ENCODE measurements around the gene EXTL2. TPM values are rescaled to one million over a fixed set of nuclear protein-coding genes. Genes with fewer than 3 reads are reported as not detected.

Gene EXTL2
- total RNA-seq, 1 experiment from 2014 or later, result 21.1 TPM

DNA sequence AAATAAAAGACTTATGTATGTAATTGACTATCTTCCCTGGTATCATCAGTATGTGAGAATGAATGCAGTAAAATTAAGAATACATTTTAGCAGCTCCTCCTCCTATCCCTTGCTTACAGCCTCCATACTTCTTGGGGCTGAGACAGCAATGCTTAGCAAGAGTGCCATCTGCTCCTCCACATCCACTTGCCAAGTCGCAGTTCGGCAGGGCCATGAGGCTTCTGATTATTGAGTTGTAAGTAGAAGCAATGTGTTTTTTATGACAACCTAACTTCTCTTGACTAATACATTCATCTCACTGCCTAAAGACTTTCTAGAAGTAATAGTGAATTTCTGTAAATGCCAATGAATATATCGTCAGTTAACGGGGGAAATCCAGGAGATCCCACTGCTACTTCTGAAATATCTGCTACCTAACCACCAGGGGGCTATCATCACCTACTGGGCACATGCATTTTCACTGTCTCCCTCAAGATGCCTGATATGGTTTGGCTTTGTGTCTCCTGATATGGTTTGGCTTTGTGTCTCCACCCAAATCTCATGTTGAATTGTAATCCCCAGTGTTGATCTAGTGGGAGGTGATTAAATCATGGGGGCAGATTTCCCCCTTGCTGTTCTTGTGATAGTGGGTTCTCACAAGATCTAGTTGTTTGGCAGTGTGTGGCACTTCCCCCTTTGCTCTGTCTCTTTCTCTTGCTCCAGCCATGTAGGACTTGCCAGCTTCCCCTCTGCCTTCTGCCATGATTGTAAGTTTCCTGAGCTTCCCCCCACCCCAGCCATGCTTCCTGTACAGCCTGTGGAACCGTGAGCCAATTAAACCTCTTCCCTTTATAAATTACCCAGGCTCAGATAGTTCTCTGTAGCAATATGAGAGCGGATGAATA is 59.6 kb downstream of the EXTL2 start:
- BruUV-seq (replicated peaks), result no TSS peak
- Histone ChIP-seq H3K9ac (ENCODE audit: low read length) (no peak overlapping the region), H3K27me3 (ENCODE audit: insufficient read depth, low read length) (no peaks in the 10 kb centered on the region), H3K9me3 (ENCODE audit: control insufficient read depth in 1 of 2, insufficient read depth in 1 of 2, low read depth in 1 of 2, low read length in 2 of 2) (no peaks in the 10 kb centered on the region), H3K27ac (ENCODE audit: low read depth, low read length) (no peak overlapping the region), H3K9me2 (ENCODE audit: insufficient read depth) (no peaks in the 10 kb centered on the region), H3K36me3 (ENCODE audit: control insufficient read depth in 1 of 2, insufficient read depth in 2 of 2, low read length in 2 of 2) (no peaks in the 10 kb centered on the region), H3K4me2 (ENCODE audit: low read length) (no peak overlapping the region), H2AFZ (ENCODE audit: low read depth, low read length, poor library complexity, severe bottlenecking) (no peak overlapping the region), H4K20me1 (ENCODE audit: insufficient read depth) (no peaks in the 10 kb centered on the region), H3K4me3 (replicated peaks in 1 of 2; ENCODE audit: low read depth in 1 of 2, low read length in 2 of 2) (no peak overlapping the region), H3K4me1 (ENCODE audit: control insufficient read depth in 1 of 2, insufficient read depth in 2 of 2, low read length in 2 of 2) (no peaks in the 10 kb centered on the region), H3K79me2 (ENCODE audit: insufficient read depth, low read length) (no peaks in the 10 kb centered on the region)
- RAD21 ChIA-PET (ENCODE audit: low non-redundant PET in 1 of 2, low total read pairs in 2 of 2, uncharacterized antibody in 2 of 2, unreplicated experiment in 2 of 2), result no interaction called here
- peak; percentile 95 for ATAC-seq
- DNase-seq (ENCODE audit: low read depth, low spot score), result peak; percentile 29
- intact Hi-C loops (cut with micrococcal nuclease), result loop anchor here (2.0 kb wide), 1 partner anchor 32 kb away; no protein-coding TSS in a partner anchor
- CTCF ChIA-PET, result interaction anchor here (1.5 kb wide), 1 partner anchor 34 kb away, joined by 3 read pairs; no protein-coding TSS in a partner anchor
- TF ChIP-seq ELF1 (IDR thresholded peaks at IDR 0.05; ENCODE audit: borderline replicate concordance, low read depth) (no peak), RAD21 (IDR thresholded peaks at IDR 0.05; ENCODE audit: low read depth) (peak; percentile 47), POLR2A (IDR thresholded peaks at IDR 0.05; ENCODE audit: borderline replicate concordance, extremely low read depth, insufficient read depth, insufficient read length) (no peak)
- TF ChIP-seq, protein P1, sequence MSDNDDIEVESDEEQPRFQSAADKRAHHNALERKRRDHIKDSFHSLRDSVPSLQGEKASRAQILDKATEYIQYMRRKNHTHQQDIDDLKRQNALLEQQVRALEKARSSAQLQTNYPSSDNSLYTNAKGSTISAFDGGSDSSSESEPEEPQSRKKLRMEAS (IDR thresholded peaks at IDR 0.05), result peak; percentile 33; the same call in 1 of the 2 replicates
- TF ChIP-seq, protein P2, sequence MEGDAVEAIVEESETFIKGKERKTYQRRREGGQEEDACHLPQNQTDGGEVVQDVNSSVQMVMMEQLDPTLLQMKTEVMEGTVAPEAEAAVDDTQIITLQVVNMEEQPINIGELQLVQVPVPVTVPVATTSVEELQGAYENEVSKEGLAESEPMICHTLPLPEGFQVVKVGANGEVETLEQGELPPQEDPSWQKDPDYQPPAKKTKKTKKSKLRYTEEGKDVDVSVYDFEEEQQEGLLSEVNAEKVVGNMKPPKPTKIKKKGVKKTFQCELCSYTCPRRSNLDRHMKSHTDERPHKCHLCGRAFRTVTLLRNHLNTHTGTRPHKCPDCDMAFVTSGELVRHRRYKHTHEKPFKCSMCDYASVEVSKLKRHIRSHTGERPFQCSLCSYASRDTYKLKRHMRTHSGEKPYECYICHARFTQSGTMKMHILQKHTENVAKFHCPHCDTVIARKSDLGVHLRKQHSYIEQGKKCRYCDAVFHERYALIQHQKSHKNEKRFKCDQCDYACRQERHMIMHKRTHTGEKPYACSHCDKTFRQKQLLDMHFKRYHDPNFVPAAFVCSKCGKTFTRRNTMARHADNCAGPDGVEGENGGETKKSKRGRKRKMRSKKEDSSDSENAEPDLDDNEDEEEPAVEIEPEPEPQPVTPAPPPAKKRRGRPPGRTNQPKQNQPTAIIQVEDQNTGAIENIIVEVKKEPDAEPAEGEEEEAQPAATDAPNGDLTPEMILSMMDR (IDR thresholded peaks at IDR 0.05 in 2 of 3, conservative IDR thresholded peaks at IDR 0.05 in 1 of 3; ENCODE audit: borderline replicate concordance in 1 of 3, insufficient read depth in 1 of 3, low read depth in 2 of 3, low read length in 2 of 3), result peak; percentile 33 to 68 (median 67); a peak in 5 of 6 replicates
- TF ChIP-seq, protein P3, sequence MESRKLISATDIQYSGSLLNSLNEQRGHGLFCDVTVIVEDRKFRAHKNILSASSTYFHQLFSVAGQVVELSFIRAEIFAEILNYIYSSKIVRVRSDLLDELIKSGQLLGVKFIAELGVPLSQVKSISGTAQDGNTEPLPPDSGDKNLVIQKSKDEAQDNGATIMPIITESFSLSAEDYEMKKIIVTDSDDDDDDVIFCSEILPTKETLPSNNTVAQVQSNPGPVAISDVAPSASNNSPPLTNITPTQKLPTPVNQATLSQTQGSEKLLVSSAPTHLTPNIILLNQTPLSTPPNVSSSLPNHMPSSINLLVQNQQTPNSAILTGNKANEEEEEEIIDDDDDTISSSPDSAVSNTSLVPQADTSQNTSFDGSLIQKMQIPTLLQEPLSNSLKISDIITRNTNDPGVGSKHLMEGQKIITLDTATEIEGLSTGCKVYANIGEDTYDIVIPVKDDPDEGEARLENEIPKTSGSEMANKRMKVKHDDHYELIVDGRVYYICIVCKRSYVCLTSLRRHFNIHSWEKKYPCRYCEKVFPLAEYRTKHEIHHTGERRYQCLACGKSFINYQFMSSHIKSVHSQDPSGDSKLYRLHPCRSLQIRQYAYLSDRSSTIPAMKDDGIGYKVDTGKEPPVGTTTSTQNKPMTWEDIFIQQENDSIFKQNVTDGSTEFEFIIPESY (IDR thresholded peaks at IDR 0.05; ENCODE audit: extremely low read depth, insufficient replicate concordance, low read length), result no peak
- POLR2A ChIA-PET, result no interaction called here
